Limb (tissue), 2 donors: ENCODE data around the gene ACACB.

Experiments
- DNase-seq, 2 donors: peaks; one replicate each; pipeline ENCODE4 v3.0.0-alpha.2; 2016; ENCODE audit errors: extremely low spot score in 2 of 2

Gene ACACB

GRCh38 chr12:109109746-109110350 is 6.5 kb upstream of the ACACB start:
- DNase-seq = no peak

DNA sequence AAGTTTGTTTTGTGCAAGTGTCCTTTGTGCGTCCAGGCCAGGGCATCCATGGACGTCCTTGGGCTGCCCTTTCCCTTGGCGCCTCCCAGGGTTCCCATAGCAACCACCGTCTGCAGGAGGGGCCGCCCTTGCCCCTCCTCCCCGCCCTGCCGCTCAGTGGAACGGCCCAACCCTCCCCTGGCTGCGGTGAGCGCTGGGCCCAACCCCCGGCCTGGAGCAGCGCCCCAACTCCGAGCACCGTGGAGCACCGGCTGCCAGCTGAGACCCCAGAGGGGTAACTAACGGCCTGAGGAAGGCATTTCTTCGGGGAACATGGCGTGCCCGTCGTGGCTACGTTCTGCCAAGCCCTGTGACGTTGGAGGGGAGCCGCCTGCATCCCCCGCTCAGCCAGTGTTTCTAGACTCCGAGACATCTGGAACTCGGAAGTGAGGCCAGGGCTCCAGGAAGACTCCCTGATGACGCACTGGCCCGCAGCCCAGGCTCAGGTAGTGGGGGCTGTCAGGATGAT is 5.3 kb upstream of the ACACB start:
- peak; percentile 86 to 89 for DNase-seq

DNA sequence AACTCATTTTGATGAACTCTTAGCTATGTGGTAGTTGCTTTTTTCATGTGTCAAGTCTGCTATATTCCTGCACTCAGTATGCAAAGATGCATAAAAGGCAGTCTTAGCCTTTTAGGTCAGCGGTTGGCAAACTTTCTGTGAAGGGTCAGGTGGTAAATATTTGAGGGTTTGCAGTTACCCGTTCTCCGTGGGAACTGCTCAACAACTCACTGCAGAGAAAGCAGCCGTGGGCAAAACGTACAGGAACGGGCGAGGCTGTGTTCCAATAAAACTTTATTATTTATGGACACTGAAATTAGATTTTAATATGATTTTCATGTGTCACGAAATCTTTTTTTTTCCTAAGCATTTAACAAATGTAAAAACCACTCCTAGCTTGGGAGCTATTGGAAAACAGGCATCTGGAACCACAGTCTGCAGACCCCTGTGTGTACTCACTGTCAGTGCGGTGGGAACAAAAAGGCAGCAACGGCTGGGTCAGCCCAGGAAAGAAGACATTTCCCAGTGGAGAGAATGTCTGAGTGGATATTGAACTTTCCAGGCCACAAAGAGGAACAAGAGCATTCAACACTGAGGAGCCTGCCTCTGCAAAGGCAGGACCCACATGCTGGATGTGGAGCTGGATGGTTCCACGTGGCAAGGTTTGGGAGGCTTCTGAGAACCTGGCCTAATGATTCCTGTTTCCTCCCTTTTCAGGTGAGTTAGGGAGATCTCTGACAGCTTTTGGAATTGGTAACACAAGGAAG is 3.5 kb upstream of the ACACB start:
- DNase-seq = no peak

- DNase-seq = no peak
Measured at GRCh38 chr12:109113661-109114321, 2.6 kb upstream of the ACACB start.

DNA sequence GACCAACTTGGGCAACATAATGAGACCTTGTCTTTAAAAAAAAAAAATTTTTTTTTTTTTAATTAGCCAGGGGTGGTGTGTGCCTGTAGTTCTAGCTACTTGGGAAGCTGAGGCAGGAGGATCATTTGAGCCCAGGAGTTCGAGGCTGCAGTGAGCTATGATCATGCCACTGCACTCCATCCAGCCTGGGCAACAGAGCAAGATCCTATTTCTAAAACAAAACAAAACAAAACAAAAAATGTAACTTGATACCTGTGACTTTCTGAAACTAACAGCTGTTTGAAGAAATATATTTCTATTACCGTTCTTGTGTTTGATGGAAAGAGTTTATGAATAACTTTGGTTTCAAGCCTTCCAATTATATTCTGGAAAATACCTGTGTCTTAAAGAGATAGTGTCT is 1.7 kb upstream of the ACACB start:
- DNase-seq = no peak

- no peak for DNase-seq
Measured at GRCh38 chr12:109115404-109115757, 1.0 kb upstream of the ACACB start.

GRCh38 chr12:109116611-109116949 is 193 bp downstream of the ACACB start:
- DNase-seq = no peak

DNA sequence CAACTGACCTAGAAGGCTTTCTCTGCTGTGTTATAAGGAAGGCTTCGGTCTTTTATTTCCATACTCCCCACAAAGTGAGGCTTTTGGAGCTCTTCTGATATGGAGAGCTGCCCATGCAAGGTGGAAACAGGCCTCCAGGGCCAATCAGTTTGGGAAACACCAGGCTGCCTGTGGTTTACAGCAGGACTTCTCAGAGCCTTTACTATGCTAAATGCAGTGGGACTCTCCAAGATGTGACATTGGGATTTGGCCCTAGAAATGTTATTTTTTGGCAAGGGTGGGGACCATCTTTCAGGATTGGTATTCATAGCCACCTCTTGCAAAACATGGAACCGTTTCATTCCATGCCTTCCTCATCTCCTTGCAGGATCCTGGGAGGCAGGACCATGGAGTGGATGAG is 3.7 kb downstream of the ACACB start:
- DNase-seq = no peak

GRCh38 chr12:109120557-109120956 is 4.2 kb downstream of the ACACB start:
- no peak for DNase-seq

- DNase-seq = no peak
Measured at GRCh38 chr12:109121346-109121880, 5.0 kb downstream of the ACACB start.

GRCh38 chr12:109124878-109125648 is 8.7 kb downstream of the ACACB start:
- no peak for DNase-seq

DNA sequence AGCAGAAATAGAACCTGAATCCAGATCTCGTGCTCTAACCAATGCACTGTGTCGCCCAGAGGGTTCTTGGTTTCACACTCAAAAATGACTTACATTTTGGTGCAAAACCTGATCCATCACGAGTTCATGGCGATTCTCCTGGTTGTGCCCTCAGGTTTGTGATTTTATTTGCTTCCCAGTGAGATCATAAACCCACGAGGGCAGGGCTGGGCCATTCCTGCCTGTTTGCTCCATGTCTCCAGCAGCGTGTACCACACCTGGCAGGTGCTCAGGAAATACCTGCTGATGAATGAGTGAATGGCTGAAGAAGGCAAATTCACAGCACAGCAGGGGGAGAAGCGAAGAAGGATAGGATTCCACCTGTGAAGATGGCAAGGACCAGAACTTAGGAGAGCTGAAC is 9.4 kb downstream of the ACACB start:
- DNase-seq = no peak

DNA sequence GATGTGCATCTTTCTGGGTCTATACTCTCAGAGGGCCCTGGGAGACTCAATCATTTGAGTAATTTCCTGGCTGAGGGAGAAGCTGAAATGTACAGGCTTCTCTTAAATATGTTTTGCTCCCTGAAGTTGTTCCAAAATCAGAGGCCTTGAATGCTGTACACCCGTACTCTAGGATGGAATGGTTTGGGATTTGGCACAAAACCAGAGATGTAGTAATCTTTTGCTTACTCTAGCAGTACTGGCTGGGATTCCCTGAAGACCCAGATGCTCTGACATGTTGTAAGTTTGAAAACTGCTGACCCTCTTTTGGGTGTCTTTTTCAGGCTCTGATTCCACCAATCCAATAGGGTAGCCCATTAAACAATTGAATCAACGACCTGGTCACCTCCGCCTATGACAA is 10.4 kb downstream of the ACACB start:
- DNase-seq = no peak

DNA sequence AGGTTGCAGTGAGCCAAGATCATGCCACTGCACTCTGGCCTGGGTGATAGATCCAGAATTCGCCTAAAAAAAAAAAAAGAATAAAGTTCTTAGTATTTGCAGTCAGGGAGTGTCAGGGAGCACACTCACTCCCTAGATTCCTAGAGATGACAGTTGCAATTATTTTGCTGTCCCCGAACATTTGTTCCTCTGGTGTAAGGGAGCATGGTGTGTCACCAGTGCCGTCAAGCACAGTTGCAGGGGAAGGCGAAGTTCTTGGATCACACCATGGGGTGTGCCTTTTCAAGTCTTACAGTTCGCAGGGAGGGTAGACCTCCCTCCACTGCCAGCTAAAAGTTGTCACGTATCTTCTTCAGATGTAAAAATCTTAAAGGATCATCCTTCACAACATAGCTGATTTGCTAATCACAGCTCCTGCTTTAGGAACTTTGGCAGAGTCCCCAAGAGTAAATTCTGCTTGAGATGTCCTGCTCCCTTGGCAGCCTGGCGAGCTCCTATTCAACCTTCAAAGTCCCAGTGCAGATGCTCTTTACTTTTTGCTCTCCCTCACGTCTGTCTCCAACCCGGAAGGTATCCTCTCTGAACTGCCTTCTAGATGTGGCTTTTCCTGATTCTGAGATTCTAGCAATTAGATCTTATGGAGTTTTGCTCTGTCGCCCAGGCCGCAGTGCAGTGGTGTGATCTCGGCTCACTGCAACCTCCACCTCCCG is 11.3 kb downstream of the ACACB start:
- DNase-seq = no peak

- no peak for DNase-seq
Measured at GRCh38 chr12:109130297-109131153, 14.1 kb downstream of the ACACB start.

DNA sequence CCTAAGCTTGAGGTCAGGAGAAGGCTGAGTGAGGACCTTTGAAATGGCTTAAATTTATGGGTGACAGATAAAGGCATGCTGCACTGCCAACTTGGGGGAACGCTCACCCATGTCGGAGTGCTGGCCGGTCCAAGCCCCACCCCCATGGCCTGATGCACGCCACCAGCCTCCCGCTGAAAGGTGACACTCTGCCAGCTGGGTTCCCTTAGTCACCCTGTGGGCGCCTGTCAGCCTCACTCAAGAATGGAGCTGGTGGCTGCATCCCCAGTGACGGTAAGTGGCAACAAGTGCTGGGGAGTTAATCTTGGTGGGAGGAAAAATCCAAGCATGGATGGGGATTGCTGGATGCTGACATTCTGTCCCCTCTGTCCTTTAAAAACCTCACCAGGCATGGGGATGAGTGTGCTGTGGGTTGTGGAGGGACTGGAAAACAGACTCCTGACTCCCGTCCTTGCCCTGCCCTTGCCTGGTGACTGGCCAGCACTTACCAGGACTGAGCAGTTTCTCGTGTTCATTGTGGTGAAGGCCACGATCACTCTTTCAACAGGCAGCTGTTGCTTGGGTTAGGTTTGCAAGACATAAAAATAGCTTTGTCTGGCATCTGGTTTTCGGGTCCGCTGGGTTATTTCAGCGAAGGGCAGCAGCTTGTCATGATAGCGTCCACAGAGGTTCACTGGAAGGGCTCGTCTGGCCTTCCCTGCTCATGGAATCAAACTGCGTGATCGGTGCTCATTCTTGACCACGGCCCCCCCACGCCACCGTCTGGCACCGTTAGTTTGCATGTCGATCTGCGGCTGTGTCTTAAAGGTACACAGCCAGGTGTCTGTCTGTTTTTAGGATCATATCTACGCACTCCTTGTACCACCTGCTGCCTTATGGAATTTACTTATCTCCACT is 15.0 kb downstream of the ACACB start:
- no peak for DNase-seq

DNA sequence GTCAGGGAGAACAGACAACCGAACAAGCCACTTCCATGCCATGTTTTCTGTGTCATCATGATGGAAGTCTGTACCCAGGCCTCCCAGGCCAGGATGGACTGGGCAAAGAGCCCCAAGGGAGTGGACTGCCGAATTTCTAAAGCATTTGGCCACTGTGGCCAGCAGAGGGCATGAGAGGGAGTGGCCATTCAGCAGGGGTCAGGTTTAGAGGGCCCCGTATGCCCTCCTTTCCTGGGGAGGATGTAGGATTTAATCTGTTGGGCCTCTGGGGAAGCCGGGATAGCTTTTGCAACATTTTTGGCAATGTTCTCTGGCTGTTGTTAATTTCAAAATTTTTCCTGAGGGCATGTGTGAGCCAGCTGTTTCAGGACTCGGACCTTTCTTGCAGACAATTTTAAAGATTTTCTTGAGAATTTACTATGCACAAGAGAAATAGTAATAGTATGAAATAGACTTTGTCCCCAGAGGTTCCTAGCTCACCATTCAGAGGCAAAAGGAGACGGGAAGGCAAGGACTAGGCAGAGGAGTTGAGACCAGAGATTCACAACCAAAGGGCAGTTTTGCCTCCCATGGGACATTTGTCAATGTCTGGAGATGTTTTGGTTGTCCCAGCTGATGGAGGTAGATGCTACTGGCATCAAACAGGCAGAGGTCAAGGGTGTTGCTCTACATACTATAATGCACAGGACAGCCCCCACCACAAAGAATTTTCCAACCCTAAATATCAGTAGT is 18.0 kb downstream of the ACACB start:
- DNase-seq = no peak

DNA sequence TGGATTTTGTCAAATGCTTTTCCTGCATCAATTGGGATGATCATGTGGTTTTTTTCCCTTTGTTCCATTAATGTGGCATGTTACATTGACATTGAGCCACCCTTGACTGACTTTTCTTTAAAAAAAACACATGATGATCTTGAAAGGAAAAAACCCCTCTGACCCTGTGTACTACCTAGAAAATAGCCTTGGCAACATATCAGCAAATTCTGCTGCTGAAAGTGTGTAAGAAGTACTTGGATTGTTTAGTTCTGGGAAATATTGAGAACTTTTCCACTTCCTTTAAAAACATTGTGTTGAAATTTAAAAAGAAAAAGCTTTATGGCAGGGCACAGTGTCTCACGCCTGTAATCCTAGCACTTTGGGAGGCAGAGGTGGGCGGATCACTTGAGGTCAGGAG is 20.7 kb downstream of the ACACB start:
- no peak for DNase-seq

GRCh38 chr12:109139360-109139759 is 23.0 kb downstream of the ACACB start:
- no peak for DNase-seq
